Cardiac muscle cell (in vitro differentiated cells and primary cell): ENCODE results near the gene MRAS. TPM values are rescaled to one million over a fixed set of nuclear protein-coding genes. Genes with fewer than 3 reads are reported as not detected.

ENCODE experiments used
- DNase-seq, 2 donors: peaks; one replicate each; pipeline versions ENCODE4 v3.0.0 to v3.0.0-alpha.2; 2010 to 2017; ENCODE audit warnings: low read depth in 1 of 2, low spot score in 1 of 2
- H3K27ac ChIP-seq: fragments of 200-600 bp; sonication (generic); 2 replicates; pipeline ENCODE4 v1.5.1; 2016
- H3K27me3 ChIP-seq: fragments of 200-600 bp; sonication (generic); 2 replicates; pipeline ENCODE4 v1.6.0; 2016; ENCODE audit warnings: control low read depth
- H3K36me3 ChIP-seq: fragments of 200-600 bp; sonication (generic); 2 replicates; pipeline ENCODE4 v1.5.1; 2016; ENCODE audit warnings: control low read depth
- H3K4me1 ChIP-seq: fragments of 200-600 bp; sonication (generic); 2 replicates; pipeline ENCODE4 v1.8.1; 2017; ENCODE audit warnings: low read depth, mild to moderate bottlenecking, mixed run types
- H3K4me3 ChIP-seq: fragments of 200-600 bp; sonication (generic); 2 replicates; pipeline ENCODE4 v1.5.1; 2016; ENCODE audit warnings: mild to moderate bottlenecking
- H3K9me3 ChIP-seq: fragments of 200-600 bp; sonication (generic); 2 replicates; pipeline ENCODE4 v1.5.1; 2017; ENCODE audit warnings: low read depth, mild to moderate bottlenecking, control low read depth
- CTCF ChIP-seq: IDR thresholded peaks from 2 replicates; pipeline ENCODE4 v1.5.1; 2012; ENCODE audit warnings: low read depth, mild to moderate bottlenecking, low read length
- polyA plus RNA-seq: library from polyadenylated mRNA; unstranded; fragments of >200 nt; fragmentation: Nextera tagmentation; extraction: Ambion mirVana; gene quantifications from 2 replicates; pipeline ENCODE4 v1.2.1, GENCODE V29; 2016
- total RNA-seq: library from RNA; depleted of rRNA; stranded (reverse); fragments of >200 nt; gene quantifications from 2 replicates; pipeline ENCODE4 v1.2.3, GENCODE V29; 2016

The MRAS gene
- total and polyA plus RNA-seq, 2 experiments from 2014 or later, result 66.5 to 92.6 TPM

- Histone ChIP-seq H3K27me3 (no peaks in the 10 kb centered on the region), H3K4me1 (no peaks in the 10 kb centered on the region), H3K36me3 (no peaks in the 10 kb centered on the region), H3K4me3 (no peak overlapping the region), H3K27ac (no peak overlapping the region), H3K9me3 (no peaks in the 10 kb centered on the region)
- no peak for DNase-seq
- TF ChIP-seq CTCF, result no peak
These were observed 37.9 kb upstream of the MRAS start for GRCh38 chr3:138310494-138310893.

DNA sequence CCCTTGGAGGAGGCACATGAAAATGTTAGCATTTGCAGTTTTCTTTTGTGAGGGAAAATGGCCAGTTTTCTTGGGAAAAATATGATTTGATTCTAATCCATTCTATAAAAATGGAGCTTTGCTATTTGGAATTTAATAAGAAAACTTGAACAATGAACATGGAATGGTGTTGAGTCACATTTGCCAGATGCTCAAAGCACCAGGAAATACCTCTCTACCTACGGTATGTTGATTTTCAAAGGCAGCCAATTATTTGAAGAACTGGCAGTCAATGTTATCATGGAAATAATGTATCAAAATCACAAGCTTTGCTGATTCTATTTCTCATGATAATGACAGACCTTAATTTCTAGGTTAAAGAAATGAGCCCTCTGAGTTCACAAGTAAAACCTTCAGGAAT lies 33.6 kb upstream of the MRAS start:
- TF ChIP-seq CTCF, result no peak
- peak in 1 of 2 donors; percentile 42 for DNase-seq
- Histone ChIP-seq H3K36me3 (no peaks in the 10 kb centered on the region), H3K9me3 (no peaks in the 10 kb centered on the region), H3K4me1 (no peaks in the 10 kb centered on the region), H3K4me3 (no peak overlapping the region), H3K27ac (no peak overlapping the region), H3K27me3 (no peaks in the 10 kb centered on the region)

DNA sequence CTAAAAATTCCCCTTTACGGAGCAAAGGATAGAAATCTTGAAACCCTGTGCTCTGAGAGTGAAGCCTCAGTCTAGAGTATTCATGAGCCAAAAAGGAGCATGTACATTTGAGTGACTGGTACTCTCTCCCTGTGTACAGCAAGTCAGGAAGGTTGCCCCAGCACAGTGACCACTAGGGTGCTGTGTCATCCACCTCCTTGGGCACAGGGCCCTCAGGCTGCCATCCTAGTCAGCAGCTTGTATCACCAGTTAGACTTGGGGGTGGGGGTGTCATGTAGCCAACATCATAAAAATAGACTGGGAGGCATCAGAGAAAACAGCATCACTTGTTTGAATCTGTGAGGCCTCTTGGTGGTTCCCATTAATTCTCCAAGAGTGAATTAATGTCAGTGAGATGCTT lies 30.7 kb upstream of the MRAS start:
- Histone ChIP-seq H3K4me3 (no peak overlapping the region), H3K4me1 (no peaks in the 10 kb centered on the region), H3K27ac (no peak overlapping the region), H3K36me3 (no peaks in the 10 kb centered on the region), H3K9me3 (no peaks in the 10 kb centered on the region), H3K27me3 (no peaks in the 10 kb centered on the region)
- no peak for TF ChIP-seq CTCF
- no peak for DNase-seq

DNA sequence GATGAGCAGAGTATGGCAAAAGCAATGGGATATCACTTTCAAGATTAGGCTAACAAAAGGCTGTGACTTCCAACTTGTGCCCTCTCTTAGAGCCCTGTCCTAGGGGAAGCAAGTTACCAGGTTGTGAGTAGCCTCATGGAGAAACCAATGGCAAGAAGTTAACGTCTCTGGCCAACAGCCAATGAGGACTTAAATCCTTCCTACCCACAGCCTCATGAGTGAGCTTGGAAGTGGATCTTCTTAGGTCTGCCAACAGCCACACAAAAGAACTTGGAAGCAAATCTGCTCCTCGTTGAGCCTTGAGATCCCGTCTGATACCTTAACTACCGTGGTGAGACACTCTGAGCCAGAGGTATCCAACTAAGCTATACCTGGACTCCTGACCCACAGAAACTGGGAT lies 24.4 kb upstream of the MRAS start:
- no peak overlapping the region for H3K27ac ChIP-seq
- no peaks in the 10 kb centered on the region for H3K36me3 ChIP-seq
- TF ChIP-seq CTCF, result no peak
- H3K9me3 ChIP-seq, result no peaks in the 10 kb centered on the region
- peak in 1 of 2 donors; percentile 18 for DNase-seq
- no peak overlapping the region for H3K4me3 ChIP-seq
- H3K27me3 ChIP-seq, result no peaks in the 10 kb centered on the region
- H3K4me1 ChIP-seq, result no peaks in the 10 kb centered on the region

GRCh38 chr3:138325990-138326389 lies 22.4 kb upstream of the MRAS start:
- no peaks in the 10 kb centered on the region for H3K27me3 ChIP-seq
- no peak overlapping the region for H3K4me3 ChIP-seq
- no peak for DNase-seq
- TF ChIP-seq CTCF, result no peak
- no peaks in the 10 kb centered on the region for H3K4me1 ChIP-seq
- no peaks in the 10 kb centered on the region for H3K9me3 ChIP-seq
- no peak overlapping the region for H3K27ac ChIP-seq
- no peaks in the 10 kb centered on the region for H3K36me3 ChIP-seq
